Measurements from ENCODE around the gene ZSWIM1. TPM values are rescaled to one million over a fixed set of nuclear protein-coding genes. Genes with fewer than 3 reads are reported as not detected.

Gene ZSWIM1
- total RNA-seq, 3 donors from 2014 or later: 11.3 to 12.6 (median 12.4) TPM

DNA sequence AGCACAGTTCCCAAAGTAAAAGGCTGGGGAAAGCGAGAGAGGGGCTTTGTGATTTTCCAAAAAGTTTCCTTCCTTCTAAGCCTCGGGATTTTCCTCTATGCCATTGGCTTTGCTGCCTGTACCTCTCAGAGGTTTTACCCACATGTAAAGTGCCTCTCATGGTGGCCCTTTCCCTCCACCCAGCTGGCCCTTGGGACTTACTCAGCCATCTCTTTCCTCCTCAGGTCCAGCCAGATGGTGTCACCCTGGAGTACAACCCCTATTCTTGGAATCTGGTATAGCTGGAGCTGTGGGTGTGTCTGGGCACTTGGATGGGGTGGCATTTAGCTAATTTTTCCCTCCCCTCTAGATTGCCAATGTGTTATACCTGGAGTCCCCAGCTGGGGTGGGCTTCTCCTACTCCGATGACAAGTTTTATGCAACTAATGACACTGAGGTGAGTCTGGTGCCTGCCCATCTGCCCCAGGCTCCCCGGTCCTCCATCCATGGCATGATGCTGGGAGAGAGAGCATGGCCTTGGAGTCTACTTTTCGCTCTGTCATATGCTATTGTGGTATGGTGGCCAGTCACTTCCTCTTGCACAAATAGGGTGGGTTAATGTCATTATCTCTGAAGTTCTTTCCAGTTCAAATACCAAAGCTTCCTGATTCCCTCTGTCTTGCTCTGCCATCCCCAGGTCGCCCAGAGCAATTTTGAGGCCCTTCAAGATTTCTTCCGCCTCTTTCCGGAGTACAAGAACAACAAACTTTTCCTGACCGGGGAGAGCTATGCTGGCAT, 11.2 kb downstream of the ZSWIM1 start:
- Histone ChIP-seq H3K4me1 (ENCODE audit: low read depth) (peaks cover 18% of the 10 kb centered on the region), H3K36me3 (ENCODE audit: low read depth) (no peaks in the 10 kb centered on the region), H3K4me3 (no peak overlapping the region), H3K9me3 (no peaks in the 10 kb centered on the region)
- intact Hi-C loops (cut with DNase I, micrococcal nuclease): no loop called here
- TF ChIP-seq, protein P1, sequence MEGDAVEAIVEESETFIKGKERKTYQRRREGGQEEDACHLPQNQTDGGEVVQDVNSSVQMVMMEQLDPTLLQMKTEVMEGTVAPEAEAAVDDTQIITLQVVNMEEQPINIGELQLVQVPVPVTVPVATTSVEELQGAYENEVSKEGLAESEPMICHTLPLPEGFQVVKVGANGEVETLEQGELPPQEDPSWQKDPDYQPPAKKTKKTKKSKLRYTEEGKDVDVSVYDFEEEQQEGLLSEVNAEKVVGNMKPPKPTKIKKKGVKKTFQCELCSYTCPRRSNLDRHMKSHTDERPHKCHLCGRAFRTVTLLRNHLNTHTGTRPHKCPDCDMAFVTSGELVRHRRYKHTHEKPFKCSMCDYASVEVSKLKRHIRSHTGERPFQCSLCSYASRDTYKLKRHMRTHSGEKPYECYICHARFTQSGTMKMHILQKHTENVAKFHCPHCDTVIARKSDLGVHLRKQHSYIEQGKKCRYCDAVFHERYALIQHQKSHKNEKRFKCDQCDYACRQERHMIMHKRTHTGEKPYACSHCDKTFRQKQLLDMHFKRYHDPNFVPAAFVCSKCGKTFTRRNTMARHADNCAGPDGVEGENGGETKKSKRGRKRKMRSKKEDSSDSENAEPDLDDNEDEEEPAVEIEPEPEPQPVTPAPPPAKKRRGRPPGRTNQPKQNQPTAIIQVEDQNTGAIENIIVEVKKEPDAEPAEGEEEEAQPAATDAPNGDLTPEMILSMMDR (IDR thresholded peaks at IDR 0.05): no peak
- ATAC-seq (peak; percentile 40), DNase-seq (peak in 1 of 3 donors; percentile 55)

DNA sequence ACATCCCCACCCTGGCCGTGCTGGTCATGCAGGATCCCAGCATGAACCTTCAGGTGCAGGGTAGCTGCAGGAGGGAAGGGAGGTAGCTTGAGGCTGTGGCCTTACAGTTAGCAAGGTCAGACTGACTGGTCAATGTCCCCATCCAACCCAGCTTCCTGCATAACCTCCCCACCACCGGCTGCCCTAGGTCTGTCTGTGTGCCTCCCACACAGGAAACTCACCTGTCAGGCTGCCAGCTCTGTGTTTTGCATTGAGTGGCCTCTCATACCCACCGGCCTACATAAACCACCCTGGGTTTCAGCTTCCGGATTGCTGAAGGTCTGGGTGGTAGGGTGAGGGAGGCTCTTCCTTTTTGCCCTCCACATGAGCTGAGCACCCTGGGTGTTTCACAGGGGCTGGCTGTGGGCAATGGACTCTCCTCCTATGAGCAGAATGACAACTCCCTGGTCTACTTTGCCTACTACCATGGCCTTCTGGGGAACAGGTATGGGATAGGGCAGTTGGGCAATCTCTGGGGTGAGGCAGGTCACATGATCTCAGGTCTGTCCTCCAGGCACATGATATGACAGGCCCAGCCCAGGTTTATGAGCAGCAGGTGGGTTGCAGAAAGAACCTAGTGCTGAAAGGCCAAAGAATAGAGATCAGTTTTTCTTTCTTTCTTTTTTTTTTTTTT, 11.9 kb downstream of the ZSWIM1 start:
- TF ChIP-seq, protein P1 (IDR thresholded peaks at IDR 0.05): no peak
- DNase-seq: peak in 2 of 3 donors; percentile 66 to 82
- Histone ChIP-seq H3K4me3 (no peak overlapping the region), H3K4me1 (ENCODE audit: low read depth) (peaks cover 18% of the 10 kb centered on the region), H3K36me3 (ENCODE audit: low read depth) (no peaks in the 10 kb centered on the region), H3K9me3 (no peaks in the 10 kb centered on the region)
- peak; percentile 51 for ATAC-seq
- intact Hi-C loops (cut with DNase I, micrococcal nuclease): no loop called here

GRCh38 chr20:45893831-45894230, 12.8 kb downstream of the ZSWIM1 start:
- TF ChIP-seq, protein P1 (IDR thresholded peaks at IDR 0.05): no peak
- H3K9me3 ChIP-seq: no peaks in the 10 kb centered on the region
- no peak overlapping the region for H3K4me3 ChIP-seq
- intact Hi-C loops (cut with DNase I, micrococcal nuclease): no loop called here
- no peaks in the 10 kb centered on the region for H3K36me3 ChIP-seq (ENCODE audit: low read depth)
- H3K4me1 ChIP-seq (ENCODE audit: low read depth): peaks cover 18% of the 10 kb centered on the region
- no peak for ATAC-seq
- no peak for DNase-seq

DNA sequence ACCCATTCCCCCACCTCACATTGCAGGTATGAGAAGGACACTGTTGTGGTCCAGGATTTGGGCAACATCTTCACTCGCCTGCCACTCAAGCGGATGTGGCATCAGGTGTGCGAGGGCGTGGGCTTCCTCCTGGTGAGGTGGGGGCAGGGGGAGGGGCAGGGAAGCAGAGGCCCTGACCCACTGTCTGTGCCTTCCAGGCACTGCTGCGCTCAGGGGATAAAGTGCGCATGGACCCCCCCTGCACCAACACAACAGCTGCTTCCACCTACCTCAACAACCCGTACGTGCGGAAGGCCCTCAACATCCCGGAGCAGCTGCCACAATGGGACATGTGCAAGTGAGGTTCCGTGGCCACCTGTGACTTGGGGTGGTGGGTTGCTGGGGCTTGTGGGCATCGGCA, 13.8 kb downstream of the ZSWIM1 start:
- TF ChIP-seq, protein P1 (IDR thresholded peaks at IDR 0.05): no peak
- no peaks in the 10 kb centered on the region for H3K36me3 ChIP-seq (ENCODE audit: low read depth)
- H3K4me1 ChIP-seq (ENCODE audit: low read depth): peaks cover 18% of the 10 kb centered on the region
- intact Hi-C loops (cut with DNase I, micrococcal nuclease): no loop called here
- no peak overlapping the region for H3K4me3 ChIP-seq
- H3K9me3 ChIP-seq: no peaks in the 10 kb centered on the region
- DNase-seq (no peak), ATAC-seq (no peak)

- no peak for ATAC-seq
- intact Hi-C loops (cut with DNase I, micrococcal nuclease): no loop called here
- no peaks in the 10 kb centered on the region for H3K36me3 ChIP-seq (ENCODE audit: low read depth)
Measured at GRCh38 chr20:45896641-45897161, 15.7 kb downstream of the ZSWIM1 start.

More at GRCh38 chr20:45896641-45897161, 15.7 kb downstream of the ZSWIM1 start:
- no peak for DNase-seq
- TF ChIP-seq, protein P1 (IDR thresholded peaks at IDR 0.05): no peak
- Histone ChIP-seq H3K4me3 (no peak overlapping the region), H3K9me3 (no peaks in the 10 kb centered on the region), H3K4me1 (ENCODE audit: low read depth) (peaks cover 21% of the 10 kb centered on the region)
